CD14-positive monocyte (primary cell): Measurements from ENCODE around the gene MAP3K20. TPM values are rescaled to one million over a fixed set of nuclear protein-coding genes. Genes with fewer than 3 reads are reported as not detected.

Experiments used
- DNase-seq, 3 donors: peaks; one replicate each; pipeline ENCODE4 v3.0.0-alpha.2; 2011 to 2022
- H2AFZ ChIP-seq: 2 replicates; pipeline ENCODE4 v1.6.0; 2012; ENCODE audit warnings: mild to moderate bottlenecking, low read depth, low read length, inconsistent platforms; ENCODE audit not compliant: insufficient read depth, poor library complexity, severe bottlenecking
- H3K27ac ChIP-seq, 2 donors: 1 replicate in 1 of 2; 2 replicates in 1 of 2; pipeline ENCODE4 v1.5.1; 2012 to 2013; ENCODE audit warnings: low read length in 2 of 2, control low read depth in 1 of 2, inconsistent platforms in 1 of 2, low read depth in 1 of 2, mild to moderate bottlenecking in 1 of 2
- H3K27me3 ChIP-seq, 2 donors: one replicate each; pipeline versions ENCODE4 v1.6.0 to v1.6.1; 2011 to 2013; ENCODE audit warnings: low read length in 2 of 2; ENCODE audit not compliant: control insufficient read depth in 2 of 2, insufficient read depth in 2 of 2
- H3K36me3 ChIP-seq, 2 donors: replicated peaks in 1 of 2; 1 replicate in 1 of 2; 2 replicates in 1 of 2; pipeline versions ENCODE4 v1.5.1 to v1.6.1; 2012 to 2013; ENCODE audit warnings: low read length in 2 of 2, control low read depth in 1 of 2, inconsistent platforms in 1 of 2, mild to moderate bottlenecking in 1 of 2; ENCODE audit not compliant: insufficient read depth in 2 of 2, control insufficient read depth in 1 of 2
- H3K4me1 ChIP-seq, 2 donors: 1 replicate in 1 of 2; 2 replicates in 1 of 2; pipeline versions ENCODE4 v1.5.1 to v1.6.1; 2012 to 2013; ENCODE audit warnings: low read length in 2 of 2, control low read depth in 1 of 2, inconsistent platforms in 1 of 2, mild to moderate bottlenecking in 1 of 2, moderate library complexity in 1 of 2; ENCODE audit not compliant: insufficient read depth in 2 of 2, control insufficient read depth in 1 of 2
- H3K4me2 ChIP-seq: replicated peaks from 2 replicates; pipeline ENCODE3; 2012; ENCODE audit warnings: low read length, moderate library complexity, mild to moderate bottlenecking; ENCODE audit not compliant: poor library complexity, severe bottlenecking; ENCODE audit errors: extremely low read depth
- H3K4me3 ChIP-seq, 3 experiments: fragments of 200-600 bp in 1 of 3; sonication (generic) in 1 of 3; replicated peaks in 1 of 3; 1 replicate in 2 of 3; 2 replicates in 1 of 3; pipeline ENCODE4 v1.5.1; 2011 to 2013; ENCODE audit warnings: low read length in 3 of 3, mild to moderate bottlenecking in 3 of 3, control low read depth in 2 of 3, low read depth in 2 of 3, inconsistent platforms in 1 of 3, moderate library complexity in 1 of 3
- H3K79me2 ChIP-seq: 2 replicates; pipeline ENCODE4 v1.6.0; 2012; ENCODE audit warnings: mild to moderate bottlenecking, control low read depth, inconsistent platforms, low read length, moderate library complexity; ENCODE audit not compliant: insufficient read depth
- H3K9ac ChIP-seq: 2 replicates; pipeline ENCODE4 v1.6.0; 2017; ENCODE audit warnings: low read length, mild to moderate bottlenecking; ENCODE audit not compliant: insufficient read depth, poor library complexity, severe bottlenecking
- H3K9me3 ChIP-seq, 2 donors: replicated peaks in 1 of 2; 1 replicate in 1 of 2; 2 replicates in 1 of 2; pipeline versions ENCODE4 v1.5.1 to v1.6.1; 2012 to 2013; ENCODE audit warnings: low read length in 2 of 2, control low read depth in 1 of 2; ENCODE audit not compliant: control insufficient read depth in 1 of 2, insufficient read depth in 1 of 2
- H4K20me1 ChIP-seq: 2 replicates; pipeline ENCODE4 v1.6.0; 2012; ENCODE audit warnings: mild to moderate bottlenecking, low read length, control low read depth, moderate library complexity; ENCODE audit not compliant: insufficient read depth
- H3K27ac Mint-ChIP-seq, 7 donors: one replicate each; pipeline ENCODE4 v1.8.0; 2020; ENCODE audit warnings: mild to moderate bottlenecking in 7 of 7, mixed read lengths in 7 of 7, moderate library complexity in 6 of 7, inconsistent platforms in 2 of 7
- H3K27me3 Mint-ChIP-seq, 3 donors: one replicate each; pipeline ENCODE4 v1.8.0; 2021 to 2022; ENCODE audit warnings: low read depth in 3 of 3, mild to moderate bottlenecking in 3 of 3, mixed read lengths in 3 of 3, moderate library complexity in 3 of 3, inconsistent platforms in 1 of 3
- H3K36me3 Mint-ChIP-seq, 2 donors: one replicate each; pipeline ENCODE4 v1.8.0; 2020; ENCODE audit warnings: mixed read lengths in 2 of 2, inconsistent platforms in 1 of 2, mild to moderate bottlenecking in 1 of 2
- H3K4me1 Mint-ChIP-seq: one replicate; pipeline ENCODE4 v1.8.0; 2020; ENCODE audit warnings: mild to moderate bottlenecking, mixed read lengths
- H3K4me3 Mint-ChIP-seq, 2 donors: one replicate each; pipeline ENCODE4 v1.8.0; 2020; ENCODE audit warnings: mild to moderate bottlenecking in 2 of 2, mixed read lengths in 2 of 2, moderate library complexity in 1 of 2
- H3K9me3 Mint-ChIP-seq, 7 donors: one replicate each; pipeline ENCODE4 v1.8.0; 2020 to 2022; ENCODE audit warnings: mixed read lengths in 7 of 7, mild to moderate bottlenecking in 6 of 7, moderate library complexity in 6 of 7, inconsistent platforms in 2 of 7
- WGBS: methylation state at CpG from one replicate; pipeline ENCODE4 v1.1.5; 2013; ENCODE audit warnings: missing lambda C conversion rate; ENCODE audit not compliant: insufficient coverage; 5-methylcytosine and 5-hydroxymethylcytosine counted together
- intact Hi-C, 2 donors: fragments of 100-400 bp; cut with micrococcal nuclease; formaldehyde crosslinking; loops; one replicate each; pipeline versions ENCODE4 v1.15.0 to v1.15.1; 2023
- polyA plus RNA-seq, 3 donors: library from polyadenylated mRNA; depleted of rRNA in 1 of 3; unstranded in 2 of 3; stranded (reverse) in 1 of 3; fragments of 300-500 nt in 2 of 3; fragments of >200 nt in 1 of 3; fragmentation: Illumina TruSeq in 2 of 3; gene quantifications; 1 replicate in 2 of 3; 2 replicates in 1 of 3; pipeline ENCODE4 v1.2.3, GENCODE V29; 2012 to 2021
- TF ChIP-seq, protein P1 (sequence below): fragments of 200-600 bp; IDR thresholded peaks from one replicate; pipeline ENCODE4 v1.8.0; 2022; ENCODE audit warnings: antibody characterized with exemption, mild to moderate bottlenecking

MAP3K20 gene
- polyA plus RNA-seq, 3 donors: 14.3 to 30.7 (median 21.6) TPM

GRCh38 chr2:173287594-173287993, 211.9 kb downstream of the MAP3K20 start:
- H3K4me1 ChIP-seq: no peaks in the 10 kb centered on the region
- Mint-ChIP-seq H3K9me3 (peaks cover 0 to 7% (median 3%) of the 10 kb centered on the region in 7 donors), H3K4me3 (no peak overlapping the region), H3K4me1 (no peaks in the 10 kb centered on the region), H3K27ac (no peak overlapping the region), H3K36me3 (no peaks in the 10 kb centered on the region), H3K27me3 (peaks cover 0 to 5% (median 1%) of the 10 kb centered on the region in 3 donors)
- no peak overlapping the region for H2AFZ ChIP-seq
- H3K4me3 ChIP-seq: no peak overlapping the region
- intact Hi-C loops: no loop called here
- no peak overlapping the region for H3K27ac ChIP-seq
- peaks cover 0 to 8% of the 10 kb centered on the region in 2 donors for H3K9me3 ChIP-seq
- no peaks in the 10 kb centered on the region for H3K36me3 ChIP-seq
- no peak for DNase-seq
- no peak overlapping the region for H3K9ac ChIP-seq
- WGBS: 100% methylated on average over 1 of the region's 2 CpGs
- H4K20me1 ChIP-seq: no peaks in the 10 kb centered on the region
- TF ChIP-seq, protein P1, sequence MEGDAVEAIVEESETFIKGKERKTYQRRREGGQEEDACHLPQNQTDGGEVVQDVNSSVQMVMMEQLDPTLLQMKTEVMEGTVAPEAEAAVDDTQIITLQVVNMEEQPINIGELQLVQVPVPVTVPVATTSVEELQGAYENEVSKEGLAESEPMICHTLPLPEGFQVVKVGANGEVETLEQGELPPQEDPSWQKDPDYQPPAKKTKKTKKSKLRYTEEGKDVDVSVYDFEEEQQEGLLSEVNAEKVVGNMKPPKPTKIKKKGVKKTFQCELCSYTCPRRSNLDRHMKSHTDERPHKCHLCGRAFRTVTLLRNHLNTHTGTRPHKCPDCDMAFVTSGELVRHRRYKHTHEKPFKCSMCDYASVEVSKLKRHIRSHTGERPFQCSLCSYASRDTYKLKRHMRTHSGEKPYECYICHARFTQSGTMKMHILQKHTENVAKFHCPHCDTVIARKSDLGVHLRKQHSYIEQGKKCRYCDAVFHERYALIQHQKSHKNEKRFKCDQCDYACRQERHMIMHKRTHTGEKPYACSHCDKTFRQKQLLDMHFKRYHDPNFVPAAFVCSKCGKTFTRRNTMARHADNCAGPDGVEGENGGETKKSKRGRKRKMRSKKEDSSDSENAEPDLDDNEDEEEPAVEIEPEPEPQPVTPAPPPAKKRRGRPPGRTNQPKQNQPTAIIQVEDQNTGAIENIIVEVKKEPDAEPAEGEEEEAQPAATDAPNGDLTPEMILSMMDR: no peak
- no peak overlapping the region for H3K4me2 ChIP-seq
- H3K79me2 ChIP-seq: no peaks in the 10 kb centered on the region
- no peaks in the 10 kb centered on the region for H3K27me3 ChIP-seq

DNA sequence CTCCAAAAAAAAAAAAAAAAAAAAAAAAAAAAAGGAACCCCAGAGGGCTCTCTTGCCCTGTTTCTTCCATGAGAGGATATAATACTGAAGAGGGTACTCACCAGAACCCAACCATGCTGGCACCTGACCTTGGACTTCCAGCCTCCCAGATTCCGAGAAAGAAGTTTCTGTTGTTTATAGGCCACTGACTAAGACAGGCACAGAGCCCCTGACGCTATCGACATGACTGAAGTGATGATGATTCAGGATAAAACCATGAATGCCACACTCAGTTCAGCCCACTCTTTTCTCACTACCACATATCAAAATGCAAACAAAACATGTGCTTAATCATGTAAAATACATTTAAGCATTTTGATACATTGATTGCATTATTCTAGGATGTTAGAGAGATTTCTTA, 212.9 kb downstream of the MAP3K20 start:
- Histone ChIP-seq H2AFZ (no peak overlapping the region), H4K20me1 (no peaks in the 10 kb centered on the region), H3K4me1 (no peaks in the 10 kb centered on the region), H3K36me3 (no peaks in the 10 kb centered on the region), H3K27ac (no peak overlapping the region), H3K27me3 (no peaks in the 10 kb centered on the region), H3K79me2 (no peaks in the 10 kb centered on the region), H3K4me2 (no peak overlapping the region), H3K9ac (no peak overlapping the region), H3K4me3 (no peak overlapping the region), H3K9me3 (peaks cover 0 to 8% of the 10 kb centered on the region in 2 donors)
- intact Hi-C loops: no loop called here
- H3K9me3 Mint-ChIP-seq: peaks cover 0 to 9% (median 4%) of the 10 kb centered on the region in 7 donors
- no peak overlapping the region for H3K4me3 Mint-ChIP-seq
- TF ChIP-seq, protein P1: no peak
- H3K27ac Mint-ChIP-seq: no peak overlapping the region
- no peak for DNase-seq
- peaks cover 0 to 1% (median 1%) of the 10 kb centered on the region in 3 donors for H3K27me3 Mint-ChIP-seq
- H3K4me1 Mint-ChIP-seq: no peaks in the 10 kb centered on the region
- 100% methylated on average over 2 of the region's 3 CpGs for WGBS
- H3K36me3 Mint-ChIP-seq: no peaks in the 10 kb centered on the region
